ENCODE results near the gene LRRC8E. TPM values are rescaled to one million over a fixed set of nuclear protein-coding genes. Genes with fewer than 3 reads are reported as not detected.

The LRRC8E gene
- total and polyA plus RNA-seq, 8 donors, result 0.58 to 12.5 (median 2.1) TPM; not detected in 1

DNA sequence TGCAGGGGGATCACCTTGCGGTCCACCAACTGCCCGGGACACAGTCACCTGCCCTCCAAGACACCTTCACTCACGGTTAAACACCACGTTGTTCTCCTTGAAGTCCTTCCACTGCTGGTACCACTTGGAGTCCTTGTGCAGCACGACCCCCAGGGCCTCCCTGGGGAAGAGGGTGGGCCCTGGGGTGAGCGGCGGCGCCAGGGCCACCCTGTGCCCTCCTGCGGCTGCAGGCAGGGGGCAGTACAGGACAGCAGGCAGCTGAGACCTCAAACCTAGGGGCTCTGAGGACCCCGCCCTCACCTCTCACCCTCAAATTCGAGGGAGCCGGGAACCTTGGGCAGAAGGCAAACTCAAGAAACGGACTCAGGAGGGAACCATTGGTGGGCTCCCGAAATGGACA is 45.1 kb downstream of the LRRC8E start:
- H3K9me3 ChIP-seq, result no peaks in the 10 kb centered on the region
- intact Hi-C loops (cut with DNase I; ENCODE audit: low total_unique reads), result no loop called here
- peaks cover under 1 to 33% (median 15%) of the 10 kb centered on the region in 4 donors for H3K4me1 ChIP-seq
- DNase-seq, result peak in 1 of 2 donors; percentile 3
- no peak overlapping the region for H3K4me3 ChIP-seq
- peak overlapping the region in 1 of 5 donors; percentile 86 for H3K27ac ChIP-seq
- peaks cover 76 to 87% (median 87%) of the 10 kb centered on the region in 4 donors for H3K36me3 ChIP-seq
- 83 to 91% (median 89%) methylated on average over 4 to 14 of the region's 14 CpGs for WGBS, 5 donors
- no peaks in the 10 kb centered on the region for H3K27me3 ChIP-seq
- TF ChIP-seq, protein P1, sequence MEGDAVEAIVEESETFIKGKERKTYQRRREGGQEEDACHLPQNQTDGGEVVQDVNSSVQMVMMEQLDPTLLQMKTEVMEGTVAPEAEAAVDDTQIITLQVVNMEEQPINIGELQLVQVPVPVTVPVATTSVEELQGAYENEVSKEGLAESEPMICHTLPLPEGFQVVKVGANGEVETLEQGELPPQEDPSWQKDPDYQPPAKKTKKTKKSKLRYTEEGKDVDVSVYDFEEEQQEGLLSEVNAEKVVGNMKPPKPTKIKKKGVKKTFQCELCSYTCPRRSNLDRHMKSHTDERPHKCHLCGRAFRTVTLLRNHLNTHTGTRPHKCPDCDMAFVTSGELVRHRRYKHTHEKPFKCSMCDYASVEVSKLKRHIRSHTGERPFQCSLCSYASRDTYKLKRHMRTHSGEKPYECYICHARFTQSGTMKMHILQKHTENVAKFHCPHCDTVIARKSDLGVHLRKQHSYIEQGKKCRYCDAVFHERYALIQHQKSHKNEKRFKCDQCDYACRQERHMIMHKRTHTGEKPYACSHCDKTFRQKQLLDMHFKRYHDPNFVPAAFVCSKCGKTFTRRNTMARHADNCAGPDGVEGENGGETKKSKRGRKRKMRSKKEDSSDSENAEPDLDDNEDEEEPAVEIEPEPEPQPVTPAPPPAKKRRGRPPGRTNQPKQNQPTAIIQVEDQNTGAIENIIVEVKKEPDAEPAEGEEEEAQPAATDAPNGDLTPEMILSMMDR (IDR thresholded peaks at IDR 0.05), result peak in 1 of 7 experiments; percentile 6
- TF ChIP-seq POLR2AphosphoS5 (IDR thresholded peaks at IDR 0.05), result no peak
- TF ChIP-seq EP300 (IDR thresholded peaks at IDR 0.05), result no peak
- TF ChIP-seq POLR2A (IDR thresholded peaks at IDR 0.05), result no peak

DNA sequence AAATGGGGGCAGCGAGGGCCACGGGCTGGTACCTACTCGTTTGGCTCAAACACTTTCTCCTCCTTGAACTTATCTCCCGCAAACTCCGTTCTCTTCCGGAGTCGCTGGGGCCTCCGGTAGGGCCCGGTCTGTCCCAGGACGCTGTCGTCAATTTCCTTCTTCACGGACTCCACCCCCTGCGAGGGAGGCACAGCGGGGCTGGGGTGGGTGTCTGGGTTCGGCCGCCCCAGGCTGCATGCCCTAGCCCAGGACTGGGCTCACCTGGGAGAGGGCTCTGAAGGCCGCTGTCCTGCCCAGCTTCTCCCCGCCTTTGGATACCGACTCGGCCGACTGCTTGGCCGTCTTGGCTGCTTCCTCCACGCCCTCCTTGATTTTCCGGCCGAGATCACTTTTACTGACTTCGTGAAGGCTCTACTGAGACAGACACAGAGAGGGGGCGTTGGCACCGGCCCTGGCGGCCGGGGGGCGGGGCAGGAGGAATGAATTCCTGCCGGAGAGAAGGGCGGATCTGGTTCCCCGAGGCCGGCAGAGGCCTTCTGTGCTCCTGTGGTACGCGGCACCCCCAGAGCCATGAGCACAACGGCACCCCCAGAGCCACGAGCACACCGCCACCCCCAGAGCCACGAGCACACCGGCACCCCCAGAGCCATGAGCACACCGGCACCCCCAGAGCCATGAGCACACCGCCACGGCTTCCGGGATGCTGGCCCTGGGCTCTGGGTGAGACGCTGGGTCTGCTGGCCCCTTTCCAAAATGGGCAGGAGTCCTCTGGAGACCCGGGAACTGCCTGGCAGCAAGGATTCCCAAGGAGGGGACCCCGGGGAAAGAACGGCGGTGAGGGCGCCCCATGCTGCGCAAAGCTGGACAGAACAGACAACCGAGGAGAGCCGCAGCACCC is 45.8 kb downstream of the LRRC8E start:
- no peaks in the 10 kb centered on the region for H3K27me3 ChIP-seq
- 83 to 93% (median 91%) methylated on average over 44 to 55 of the region's 55 CpGs for WGBS, 5 donors
- TF ChIP-seq POLR2A (IDR thresholded peaks at IDR 0.05), result no peak
- no peak for TF ChIP-seq POLR2AphosphoS5 (IDR thresholded peaks at IDR 0.05)
- TF ChIP-seq EP300 (IDR thresholded peaks at IDR 0.05), result no peak
- TF ChIP-seq, protein P1 (IDR thresholded peaks at IDR 0.05), result no peak
- intact Hi-C loops (cut with DNase I; ENCODE audit: low total_unique reads), result no loop called here
- no peaks in the 10 kb centered on the region for H3K9me3 ChIP-seq
- DNase-seq, result peak in 1 of 2 donors; percentile 5
- peaks cover 0 to 32% (median 15%) of the 10 kb centered on the region in 4 donors for H3K4me1 ChIP-seq
- peaks cover 80 to 94% (median 93%) of the 10 kb centered on the region in 4 donors for H3K36me3 ChIP-seq
- H3K27ac ChIP-seq, result no peak overlapping the region
- no peak overlapping the region for H3K4me3 ChIP-seq

DNA sequence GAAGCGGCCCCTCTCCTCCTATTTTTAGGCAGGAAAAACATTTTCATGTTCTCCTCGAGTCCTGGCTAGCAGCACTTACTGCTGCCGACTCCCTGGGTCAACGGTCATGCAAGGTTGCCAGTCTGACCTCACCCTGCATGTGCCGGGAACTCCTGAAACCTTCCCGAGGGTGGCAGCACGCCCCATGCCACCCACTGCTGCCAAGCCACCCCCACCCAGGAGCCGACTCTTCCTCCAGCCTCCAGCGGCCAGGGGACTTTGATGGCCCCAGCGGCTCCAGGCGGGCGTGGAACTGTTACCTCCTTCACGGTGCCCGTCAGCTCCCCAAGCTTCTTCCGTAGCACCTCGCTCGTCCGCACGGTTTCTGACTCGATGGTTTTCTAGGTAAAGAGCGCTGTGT is 46.5 kb downstream of the LRRC8E start:
- intact Hi-C loops (cut with DNase I; ENCODE audit: low total_unique reads), result no loop called here
- Histone ChIP-seq H3K9me3 (no peaks in the 10 kb centered on the region), H3K27me3 (no peaks in the 10 kb centered on the region), H3K4me3 (no peak overlapping the region), H3K27ac (no peak overlapping the region), H3K4me1 (peaks cover 0 to 32% (median 11%) of the 10 kb centered on the region in 4 donors), H3K36me3 (peaks cover 80 to 100% (median 100%) of the 10 kb centered on the region in 4 donors)
- no peak for DNase-seq
- TF ChIP-seq POLR2AphosphoS5 (IDR thresholded peaks at IDR 0.05), result no peak
- TF ChIP-seq, protein P1 (IDR thresholded peaks at IDR 0.05), result no peak
- TF ChIP-seq EP300 (IDR thresholded peaks at IDR 0.05), result no peak
- TF ChIP-seq POLR2A (IDR thresholded peaks at IDR 0.05), result no peak
- 89 to 91% (median 90%) methylated on average over 21 of the region's 21 CpGs for WGBS, 5 donors

DNA sequence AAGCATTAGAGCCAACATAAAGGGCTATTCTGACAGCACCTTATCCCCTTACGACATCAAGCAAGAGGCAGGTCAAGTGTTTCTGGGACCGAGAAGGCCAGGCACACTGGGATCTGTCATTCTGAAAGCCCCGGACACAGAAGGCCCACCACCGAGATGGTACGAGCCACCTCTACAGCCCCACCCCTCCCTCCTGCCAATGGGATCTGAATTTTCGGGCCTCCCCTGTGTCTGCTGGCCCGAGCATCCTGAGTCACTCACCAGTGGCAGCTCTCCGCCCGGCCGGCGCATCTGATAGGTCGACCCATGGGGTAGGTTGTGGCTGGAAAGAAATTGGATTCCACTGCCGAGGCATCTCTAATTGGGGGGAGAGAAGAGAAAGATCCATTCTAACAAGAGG is 52.5 kb downstream of the LRRC8E start:
- no peak overlapping the region for H3K27ac ChIP-seq
- TF ChIP-seq POLR2A (IDR thresholded peaks at IDR 0.05) (no peak), POLR2AphosphoS5 (IDR thresholded peaks at IDR 0.05) (no peak), EP300 (IDR thresholded peaks at IDR 0.05) (no peak)
- TF ChIP-seq, protein P1 (IDR thresholded peaks at IDR 0.05), result no peak
- intact Hi-C loops (cut with DNase I; ENCODE audit: low total_unique reads), result no loop called here
- no peaks in the 10 kb centered on the region for H3K27me3 ChIP-seq
- no peak for DNase-seq
- no peaks in the 10 kb centered on the region for H3K9me3 ChIP-seq
- H3K36me3 ChIP-seq, result peaks cover 34 to 56% (median 54%) of the 10 kb centered on the region in 4 donors
- peaks cover 15 to 45% (median 35%) of the 10 kb centered on the region in 4 donors for H3K4me1 ChIP-seq
- H3K4me3 ChIP-seq, result no peak overlapping the region
- 90 to 93% (median 93%) methylated on average over 13 of the region's 13 CpGs for WGBS, 5 donors

All from stomach (tissue), 9 donors.